ENCODE data around the gene NR2F1. TPM values are rescaled to one million over a fixed set of nuclear protein-coding genes. Genes with fewer than 3 reads are reported as not detected.

NR2F1 gene
- total and polyA plus RNA-seq, 2 donors (not counting 3 experiments of a cell fraction or from before 2014, with no cell fraction given) = 21.5 to 38.7 TPM

GRCh38 chr5:93588352-93589151 lies 5.5 kb downstream of the NR2F1 start:
- intact Hi-C loops (cut with micrococcal nuclease) = loop anchor here (10.0 kb wide), 1 partner anchor 436 kb away; no protein-coding TSS in a partner anchor

GRCh38 chr5:93589152-93589828 lies 6.3 kb downstream of the NR2F1 start:
- BruUV-seq (replicated peaks) = no TSS peak
- H2AFZ ChIP-seq (ENCODE audit: low read depth, low read length) = no peak overlapping the region
- no peaks in the 10 kb centered on the region for H3K9me3 ChIP-seq (replicated peaks; ENCODE audit: control insufficient read depth, insufficient read depth, low read length)
- no peak for DNase-seq (ENCODE audit: low read depth, low spot score)
- H3K9ac ChIP-seq (replicated peaks; ENCODE audit: extremely low read depth, insufficient read depth, low read length) = no peak overlapping the region
- H3K9me1 ChIP-seq (replicated peaks; ENCODE audit: control insufficient read depth, extremely low read depth, insufficient read depth, low read length) = no peaks in the 10 kb centered on the region
- H3K79me2 ChIP-seq (ENCODE audit: control insufficient read depth, insufficient read depth, low read length) = peaks cover 77% of the 10 kb centered on the region
- no peak overlapping the region for H3K4me2 ChIP-seq (ENCODE audit: insufficient read depth, low read length)
- TF ChIP-seq POLR2AphosphoS5 (IDR thresholded peaks at IDR 0.05; ENCODE audit: insufficient read depth, low read depth, low read length) (no peak), MAX (IDR thresholded peaks at IDR 0.05; ENCODE audit: insufficient read depth, insufficient read length) (no peak), FOS (IDR thresholded peaks at IDR 0.05; ENCODE audit: borderline replicate concordance, insufficient read depth, low read length) (no peak), JUN (IDR thresholded peaks at IDR 0.05; ENCODE audit: borderline replicate concordance, insufficient read depth, insufficient read length, low read depth) (no peak), MYC (IDR thresholded peaks at IDR 0.05; ENCODE audit: low read depth, low read length) (no peak), GATA2 (IDR thresholded peaks at IDR 0.05; ENCODE audit: insufficient read depth, insufficient read length, low read depth, low read length) (no peak), POLR2A (IDR thresholded peaks at IDR 0.05; ENCODE audit: low read depth, low read length) (no peak), EZH2 (IDR thresholded peaks at IDR 0.05; ENCODE audit: borderline replicate concordance, low read depth, low read length, severe bottlenecking) (no peak)
- TF ChIP-seq, protein P1, sequence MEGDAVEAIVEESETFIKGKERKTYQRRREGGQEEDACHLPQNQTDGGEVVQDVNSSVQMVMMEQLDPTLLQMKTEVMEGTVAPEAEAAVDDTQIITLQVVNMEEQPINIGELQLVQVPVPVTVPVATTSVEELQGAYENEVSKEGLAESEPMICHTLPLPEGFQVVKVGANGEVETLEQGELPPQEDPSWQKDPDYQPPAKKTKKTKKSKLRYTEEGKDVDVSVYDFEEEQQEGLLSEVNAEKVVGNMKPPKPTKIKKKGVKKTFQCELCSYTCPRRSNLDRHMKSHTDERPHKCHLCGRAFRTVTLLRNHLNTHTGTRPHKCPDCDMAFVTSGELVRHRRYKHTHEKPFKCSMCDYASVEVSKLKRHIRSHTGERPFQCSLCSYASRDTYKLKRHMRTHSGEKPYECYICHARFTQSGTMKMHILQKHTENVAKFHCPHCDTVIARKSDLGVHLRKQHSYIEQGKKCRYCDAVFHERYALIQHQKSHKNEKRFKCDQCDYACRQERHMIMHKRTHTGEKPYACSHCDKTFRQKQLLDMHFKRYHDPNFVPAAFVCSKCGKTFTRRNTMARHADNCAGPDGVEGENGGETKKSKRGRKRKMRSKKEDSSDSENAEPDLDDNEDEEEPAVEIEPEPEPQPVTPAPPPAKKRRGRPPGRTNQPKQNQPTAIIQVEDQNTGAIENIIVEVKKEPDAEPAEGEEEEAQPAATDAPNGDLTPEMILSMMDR (IDR thresholded peaks at IDR 0.05; ENCODE audit: extremely low read depth in 1 of 2, insufficient read depth in 1 of 2, low read depth in 1 of 2, low read length in 2 of 2) = no peak
- H3K27ac ChIP-seq (ENCODE audit: insufficient read depth, low read depth, low read length) = no peak overlapping the region
- no peak for FAIRE-seq
- ChIA-PET POLR2A (no interaction called here), CTCF (interaction anchor here (1.5 to 1.8 kb wide), 2 partner anchors 212 kb away, joined by 5 to 6 read pairs; no protein-coding TSS in a partner anchor)
- dilution Hi-C loops (cut with MboI; ENCODE audit: extremely low pct_ligation_motif_present, low sequenced_read_pairs) = no loop called here
- H3K4me1 ChIP-seq (ENCODE audit: control insufficient read depth, extremely low read depth, insufficient read depth, low read length) = peaks cover 14% of the 10 kb centered on the region
- intact Hi-C loops (cut with micrococcal nuclease) = loop anchor here (10.0 kb wide), 1 partner anchor 436 kb away; no protein-coding TSS in a partner anchor
- H3K36me3 ChIP-seq (ENCODE audit: control insufficient read depth in 2 of 2, extremely low read depth in 1 of 2, insufficient read depth in 2 of 2, low read length in 2 of 2) = peaks cover 4 to 8% of the 10 kb centered on the region in 2 experiments
- no peaks in the 10 kb centered on the region for H3K27me3 ChIP-seq (ENCODE audit: control insufficient read depth in 2 of 2, insufficient read depth in 2 of 2, low read length in 2 of 2)
- H3K4me3 ChIP-seq (replicated peaks in 1 of 3; ENCODE audit: insufficient read depth in 1 of 3, low read depth in 1 of 3, low read length in 3 of 3) = no peak overlapping the region
- no peaks in the 10 kb centered on the region for H4K20me1 ChIP-seq (replicated peaks; ENCODE audit: control insufficient read depth, extremely low read depth, insufficient read depth, low read length)

More at GRCh38 chr5:93588352-93589151, 5.5 kb downstream of the NR2F1 start:
- DNase-seq (ENCODE audit: low read depth, low spot score) (no peak), FAIRE-seq (no peak)
- Histone ChIP-seq H3K4me2 (ENCODE audit: insufficient read depth, low read length) (no peak overlapping the region), H3K9me3 (replicated peaks; ENCODE audit: control insufficient read depth, insufficient read depth, low read length) (no peaks in the 10 kb centered on the region), H3K79me2 (ENCODE audit: control insufficient read depth, insufficient read depth, low read length) (peaks cover 82% of the 10 kb centered on the region), H3K9me1 (replicated peaks; ENCODE audit: control insufficient read depth, extremely low read depth, insufficient read depth, low read length) (no peaks in the 10 kb centered on the region), H3K27ac (ENCODE audit: insufficient read depth, low read depth, low read length) (no peak overlapping the region), H3K36me3 (ENCODE audit: control insufficient read depth in 2 of 2, extremely low read depth in 1 of 2, insufficient read depth in 2 of 2, low read length in 2 of 2) (peaks cover 4 to 6% of the 10 kb centered on the region in 2 experiments), H3K27me3 (ENCODE audit: control insufficient read depth in 2 of 2, insufficient read depth in 2 of 2, low read length in 2 of 2) (no peaks in the 10 kb centered on the region), H3K4me3 (replicated peaks in 1 of 3; ENCODE audit: insufficient read depth in 1 of 3, low read depth in 1 of 3, low read length in 3 of 3) (no peak overlapping the region), H4K20me1 (replicated peaks; ENCODE audit: control insufficient read depth, extremely low read depth, insufficient read depth, low read length) (no peaks in the 10 kb centered on the region), H2AFZ (ENCODE audit: low read depth, low read length) (no peak overlapping the region), H3K4me1 (ENCODE audit: control insufficient read depth, extremely low read depth, insufficient read depth, low read length) (peaks cover 14% of the 10 kb centered on the region), H3K9ac (replicated peaks; ENCODE audit: extremely low read depth, insufficient read depth, low read length) (no peak overlapping the region)
- CTCF ChIA-PET = interaction anchor here (1.8 kb wide), 1 partner anchor 213 kb away, joined by 5 read pairs; no protein-coding TSS in a partner anchor
- POLR2A ChIA-PET = no interaction called here
- dilution Hi-C loops (cut with MboI; ENCODE audit: extremely low pct_ligation_motif_present, low sequenced_read_pairs) = no loop called here
- BruUV-seq (replicated peaks) = no TSS peak
- no peak for TF ChIP-seq MAX (IDR thresholded peaks at IDR 0.05; ENCODE audit: insufficient read depth, insufficient read length)
- TF ChIP-seq EZH2 (IDR thresholded peaks at IDR 0.05; ENCODE audit: borderline replicate concordance, low read depth, low read length, severe bottlenecking) = no peak
